ENCODE results near the gene ACAP3. TPM values are rescaled to one million over a fixed set of nuclear protein-coding genes. Genes with fewer than 3 reads are reported as not detected.
"Not testable (repeated sequence)": the region's sequence is repeated elsewhere in the genome, so short reads cannot be mapped to it uniquely, and the experiment has no call there.

Gene ACAP3
- total RNA-seq, 3 donors from 2014 or later, result 19.7 to 33.4 (median 26.9) TPM

DNA sequence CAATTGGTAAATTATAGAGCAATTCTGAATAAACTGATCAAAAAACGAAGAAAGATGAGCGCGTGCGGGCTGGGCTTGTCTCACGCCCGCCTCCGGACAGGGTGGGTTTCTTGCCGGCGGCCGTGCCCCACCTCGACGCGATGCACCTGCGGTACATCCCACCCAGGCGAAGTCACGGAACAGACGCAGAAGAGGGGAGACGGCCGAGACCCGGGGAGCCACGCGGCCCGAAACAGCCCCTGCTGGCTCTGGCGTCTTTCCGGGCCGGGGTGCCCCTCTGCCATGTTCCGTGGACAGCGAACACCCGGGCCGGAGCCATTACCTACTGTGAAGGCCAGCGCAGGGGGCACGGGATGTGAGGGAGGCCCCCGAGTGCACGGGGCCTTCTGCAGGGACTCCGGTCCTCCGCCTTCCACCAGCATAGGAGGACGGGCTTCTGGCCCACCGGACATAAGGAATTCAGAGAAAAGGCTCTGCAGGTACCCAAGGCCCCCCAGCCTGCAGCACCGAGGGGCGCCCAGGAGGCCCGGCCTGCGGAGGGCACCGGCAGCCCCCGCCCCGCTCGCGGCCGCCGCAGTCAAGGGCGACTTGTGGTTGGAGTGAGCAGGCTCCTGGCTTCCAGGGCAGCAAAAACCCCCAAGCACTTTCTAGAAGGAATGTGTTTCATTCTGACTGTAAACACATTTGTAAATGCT is 53.6 kb downstream of the ACAP3 start:
- H3K9me3 ChIP-seq, result no peaks in the 10 kb centered on the region
- no peaks in the 10 kb centered on the region for H3K4me1 ChIP-seq
- H3K36me3 ChIP-seq, result peaks cover 11% of the 10 kb centered on the region
- H3K27me3 ChIP-seq, result no peaks in the 10 kb centered on the region
- no peak for DNase-seq (ENCODE audit: low spot score in 2 of 2)
- H3K4me3 ChIP-seq, result no peak overlapping the region
- no peak overlapping the region for H3K27ac ChIP-seq
- TF ChIP-seq POLR2AphosphoS5 (IDR thresholded peaks at IDR 0.05) (no peak), POLR2A (IDR thresholded peaks at IDR 0.05) (no peak), CTCF (IDR thresholded peaks at IDR 0.05) (no peak)
- intact Hi-C loops (cut with DNase I; ENCODE audit: low total_unique reads), result no loop called here

- TF ChIP-seq CTCF (IDR thresholded peaks at IDR 0.05), result no peak
- TF ChIP-seq POLR2AphosphoS5 (IDR thresholded peaks at IDR 0.05), result no peak
- no peak for TF ChIP-seq POLR2A (IDR thresholded peaks at IDR 0.05)
- peaks cover 11% of the 10 kb centered on the region for H3K36me3 ChIP-seq
Measured at GRCh38 chr1:1253314-1253713, 54.4 kb downstream of the ACAP3 start.

GRCh38 chr1:1250786-1251284 is 56.9 kb downstream of the ACAP3 start:
- no peak overlapping the region for H3K27ac ChIP-seq
- H3K4me1 ChIP-seq, result peaks cover 0 to 8% of the 10 kb centered on the region in 2 donors
- no peak for TF ChIP-seq POLR2A (IDR thresholded peaks at IDR 0.05)
- no peak for TF ChIP-seq POLR2AphosphoS5 (IDR thresholded peaks at IDR 0.05)
- no peak for TF ChIP-seq CTCF (IDR thresholded peaks at IDR 0.05)
- H3K36me3 ChIP-seq, result peaks cover 10% of the 10 kb centered on the region
- no peak for DNase-seq (ENCODE audit: low spot score in 2 of 2)
- peaks cover 2 to 20% of the 10 kb centered on the region in 2 donors for H3K27me3 ChIP-seq
- intact Hi-C loops (cut with DNase I; ENCODE audit: low total_unique reads), result no loop called here
- no peaks in the 10 kb centered on the region for H3K9me3 ChIP-seq
- no peak overlapping the region for H3K4me3 ChIP-seq

More at GRCh38 chr1:1253314-1253713, 54.4 kb downstream of the ACAP3 start:
- Histone ChIP-seq H3K4me3 (no peak overlapping the region), H3K9me3 (no peaks in the 10 kb centered on the region), H3K27me3 (no peaks in the 10 kb centered on the region), H3K27ac (no peak overlapping the region), H3K4me1 (no peaks in the 10 kb centered on the region)
- intact Hi-C loops (cut with DNase I; ENCODE audit: low total_unique reads), result no loop called here
- DNase-seq (ENCODE audit: low spot score in 2 of 2), result no peak

- H3K4me1 ChIP-seq; H3K27ac ChIP-seq; intact Hi-C loops (cut with DNase I; ENCODE audit: low total_unique reads); DNase-seq (ENCODE audit: low spot score in 2 of 2); H3K36me3 ChIP-seq; H3K4me3 ChIP-seq; H3K9me3 ChIP-seq: not testable (repeated sequence)
- peaks cover 8 to 26% of the 10 kb centered on the region in 2 donors for H3K27me3 ChIP-seq
Measured at GRCh38 chr1:1248009-1248913, 59.5 kb downstream of the ACAP3 start.

DNA sequence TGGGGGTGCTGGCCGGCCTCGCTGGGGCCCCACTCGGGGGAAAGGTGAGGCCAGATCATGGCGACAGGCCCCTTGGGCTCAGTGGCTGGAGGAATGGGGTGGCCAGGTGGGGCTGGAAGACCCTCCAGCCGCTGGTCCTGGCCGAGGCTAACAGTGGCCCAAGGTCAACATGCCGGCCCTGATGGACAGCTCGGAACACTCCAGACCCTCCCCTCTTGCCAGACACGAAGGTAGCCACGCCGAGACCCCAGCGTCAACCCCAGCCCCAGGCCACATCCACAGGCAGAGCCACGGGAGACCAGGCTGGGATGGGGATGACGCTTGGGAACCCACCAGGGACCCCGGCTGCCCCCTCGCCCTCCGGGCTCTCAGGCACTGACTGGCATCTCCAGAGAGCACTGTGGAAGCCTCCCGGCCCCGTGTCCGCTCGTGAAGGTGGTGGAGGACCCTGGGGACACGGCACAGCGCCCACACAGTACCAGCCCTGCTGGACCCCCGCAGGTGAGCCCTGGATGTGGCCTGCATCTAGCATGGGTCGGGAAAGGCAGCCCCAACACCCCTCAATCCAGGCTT is 60.3 kb downstream of the ACAP3 start:
- Histone ChIP-seq H3K9me3 (no peaks in the 10 kb centered on the region), H3K4me1 (peaks cover 0 to 8% of the 10 kb centered on the region in 2 donors), H3K27me3 (peaks cover 8 to 26% of the 10 kb centered on the region in 2 donors), H3K36me3 (no peaks in the 10 kb centered on the region), H3K4me3 (no peak overlapping the region), H3K27ac (no peak overlapping the region)
- DNase-seq (ENCODE audit: low spot score in 2 of 2), result no peak
- intact Hi-C loops (cut with DNase I; ENCODE audit: low total_unique reads), result no loop called here
- TF ChIP-seq POLR2AphosphoS5 (IDR thresholded peaks at IDR 0.05), result no peak
- no peak for TF ChIP-seq POLR2A (IDR thresholded peaks at IDR 0.05)
- TF ChIP-seq CTCF (IDR thresholded peaks at IDR 0.05), result no peak

Measured in breast epithelium (tissue), 4 donors.